Measurements from ENCODE around the gene FGF19. TPM values are rescaled to one million over a fixed set of nuclear protein-coding genes. Genes with fewer than 3 reads are reported as not detected.

FGF19 gene
- total RNA-seq, 1 donor from 2014 or later, result not detected

DNA sequence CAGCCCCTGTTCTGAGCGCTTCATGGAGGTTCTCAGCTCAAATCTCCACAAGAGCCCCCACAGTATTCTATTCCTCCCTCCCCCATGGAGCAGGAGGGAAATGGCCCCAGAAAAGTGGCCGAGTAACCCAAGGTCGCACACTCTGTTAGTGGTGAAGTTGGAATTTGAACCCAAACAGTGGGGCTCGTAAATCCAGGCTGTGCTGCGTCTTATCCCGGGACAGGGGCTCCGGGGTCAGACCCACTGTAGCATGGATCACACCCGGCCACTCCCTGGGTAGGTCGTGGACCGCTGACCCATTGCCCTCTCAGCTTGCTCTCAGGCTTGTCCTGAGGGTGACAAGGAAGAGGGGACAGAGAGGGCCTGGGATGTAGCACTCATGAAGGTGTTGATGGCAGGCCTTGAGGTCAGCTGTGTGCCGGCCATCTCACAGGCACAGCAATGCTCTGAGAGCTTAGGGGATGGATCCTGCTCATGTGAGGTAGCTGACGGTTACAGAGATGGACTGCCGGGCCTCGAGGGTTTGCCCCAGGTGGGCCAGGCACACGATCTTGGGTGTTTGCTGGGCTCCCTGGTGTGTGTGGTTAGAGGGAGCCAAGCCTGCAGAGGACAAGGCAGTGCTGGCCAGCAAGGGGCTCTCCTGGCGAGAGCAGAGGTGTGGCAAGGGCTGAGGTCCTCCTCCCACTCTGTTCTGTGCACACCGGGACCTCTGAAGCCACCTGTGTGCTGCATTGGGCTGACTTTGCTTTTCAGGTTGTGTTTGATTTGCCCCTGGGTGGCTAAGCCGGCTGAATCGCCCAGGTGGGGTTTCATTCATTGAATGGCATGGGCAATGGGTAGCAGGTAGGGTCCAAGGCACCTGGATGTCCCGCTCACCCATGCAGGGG, 2.3 kb upstream of the FGF19 start:
- Mint-ChIP-seq H3K36me3 (ENCODE audit: low read depth) (no peaks in the 10 kb centered on the region), H3K27me3 (peaks cover 55% of the 10 kb centered on the region), H3K9me3 (no peaks in the 10 kb centered on the region), H3K4me3 (no peak overlapping the region), H3K27ac (no peak overlapping the region), H3K4me1 (peaks cover 14% of the 10 kb centered on the region)
- ATAC-seq (ENCODE audit: low read depth) (no peak), DNase-seq (no peak)
- TF ChIP-seq, protein P1, sequence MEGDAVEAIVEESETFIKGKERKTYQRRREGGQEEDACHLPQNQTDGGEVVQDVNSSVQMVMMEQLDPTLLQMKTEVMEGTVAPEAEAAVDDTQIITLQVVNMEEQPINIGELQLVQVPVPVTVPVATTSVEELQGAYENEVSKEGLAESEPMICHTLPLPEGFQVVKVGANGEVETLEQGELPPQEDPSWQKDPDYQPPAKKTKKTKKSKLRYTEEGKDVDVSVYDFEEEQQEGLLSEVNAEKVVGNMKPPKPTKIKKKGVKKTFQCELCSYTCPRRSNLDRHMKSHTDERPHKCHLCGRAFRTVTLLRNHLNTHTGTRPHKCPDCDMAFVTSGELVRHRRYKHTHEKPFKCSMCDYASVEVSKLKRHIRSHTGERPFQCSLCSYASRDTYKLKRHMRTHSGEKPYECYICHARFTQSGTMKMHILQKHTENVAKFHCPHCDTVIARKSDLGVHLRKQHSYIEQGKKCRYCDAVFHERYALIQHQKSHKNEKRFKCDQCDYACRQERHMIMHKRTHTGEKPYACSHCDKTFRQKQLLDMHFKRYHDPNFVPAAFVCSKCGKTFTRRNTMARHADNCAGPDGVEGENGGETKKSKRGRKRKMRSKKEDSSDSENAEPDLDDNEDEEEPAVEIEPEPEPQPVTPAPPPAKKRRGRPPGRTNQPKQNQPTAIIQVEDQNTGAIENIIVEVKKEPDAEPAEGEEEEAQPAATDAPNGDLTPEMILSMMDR (IDR thresholded peaks at IDR 0.05), result no peak
- POLR2A ChIA-PET, result no interaction called here
- intact Hi-C loops (cut with micrococcal nuclease), result no loop called here
- CTCF ChIA-PET, result no interaction called here

DNA sequence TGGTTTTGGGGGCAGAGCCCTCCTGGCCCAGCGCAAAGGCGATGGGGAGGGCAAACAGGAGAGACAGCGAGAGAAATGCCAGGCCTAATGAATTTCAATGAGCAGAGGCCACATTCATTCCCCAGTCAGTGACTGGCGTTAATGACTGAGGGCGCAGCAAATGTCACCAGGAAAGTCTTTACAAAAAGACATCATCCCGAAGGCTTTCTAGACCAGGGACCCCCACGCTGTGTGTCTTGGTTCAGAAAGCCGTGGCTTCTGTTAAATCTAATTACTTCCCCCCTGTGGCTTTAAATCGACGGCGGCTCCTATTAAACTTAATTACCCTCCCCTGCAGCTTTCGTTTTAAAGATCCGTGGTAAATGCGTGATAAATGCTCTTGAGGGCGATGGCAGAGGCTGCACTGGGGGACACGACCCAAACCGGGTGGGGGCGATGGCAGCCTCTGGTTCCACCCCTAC, 1.6 kb upstream of the FGF19 start:
- Mint-ChIP-seq H3K36me3 (ENCODE audit: low read depth) (no peaks in the 10 kb centered on the region), H3K27ac (no peak overlapping the region), H3K4me3 (no peak overlapping the region), H3K9me3 (no peaks in the 10 kb centered on the region), H3K4me1 (peaks cover 14% of the 10 kb centered on the region), H3K27me3 (peaks cover 52% of the 10 kb centered on the region)
- DNase-seq (no peak), ATAC-seq (ENCODE audit: low read depth) (no peak)
- TF ChIP-seq, protein P1 (IDR thresholded peaks at IDR 0.05), result no peak
- ChIA-PET CTCF (no interaction called here), POLR2A (no interaction called here)
- intact Hi-C loops (cut with micrococcal nuclease), result no loop called here

DNA sequence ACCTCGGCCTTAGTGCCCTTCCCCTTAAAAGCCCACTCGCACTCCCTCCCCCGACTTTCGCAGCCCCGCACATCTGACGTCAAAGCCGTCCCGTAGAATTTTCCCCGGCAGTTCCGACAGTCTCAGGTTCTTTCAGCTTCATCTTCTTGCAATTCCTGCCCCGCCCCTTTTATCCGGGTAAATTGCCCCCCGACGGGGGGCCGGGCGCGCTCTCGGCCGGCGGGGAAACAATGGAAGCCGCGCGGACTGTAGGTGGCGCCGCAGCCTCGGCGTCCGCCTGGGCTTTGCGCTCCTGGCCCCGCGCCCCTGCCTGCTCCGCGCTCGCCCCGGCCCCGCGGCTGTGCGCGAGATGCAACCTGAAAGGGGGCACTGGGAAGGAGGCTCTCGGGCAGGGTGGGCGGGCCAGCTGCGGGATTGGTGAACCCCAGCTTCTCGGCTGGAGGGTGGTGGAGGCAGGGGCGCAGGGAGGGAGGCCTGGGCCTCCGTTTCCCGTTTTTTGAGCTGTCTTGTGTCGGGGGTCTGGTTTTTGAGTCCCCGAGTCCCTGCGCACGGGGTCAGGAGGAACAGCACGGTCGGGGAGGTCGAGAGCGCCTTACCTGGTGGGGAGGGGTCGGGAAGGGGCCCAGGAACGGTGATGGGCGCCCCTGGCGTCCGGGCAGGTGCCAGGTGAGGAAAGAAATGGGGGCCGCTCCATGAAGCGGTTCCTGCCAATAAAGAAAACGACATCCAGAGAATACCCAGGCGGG, 859 bp upstream of the FGF19 start:
- ChIA-PET POLR2A (no interaction called here), CTCF (no interaction called here)
- TF ChIP-seq, protein P1 (IDR thresholded peaks at IDR 0.05), result no peak
- no peak for ATAC-seq (ENCODE audit: low read depth)
- Mint-ChIP-seq H3K27ac (no peak overlapping the region), H3K27me3 (peaks cover 51% of the 10 kb centered on the region), H3K36me3 (ENCODE audit: low read depth) (no peaks in the 10 kb centered on the region), H3K9me3 (no peaks in the 10 kb centered on the region), H3K4me1 (peaks cover 14% of the 10 kb centered on the region), H3K4me3 (peak overlapping the region; percentile 19)
- intact Hi-C loops (cut with micrococcal nuclease), result no loop called here
- DNase-seq, result no peak

DNA sequence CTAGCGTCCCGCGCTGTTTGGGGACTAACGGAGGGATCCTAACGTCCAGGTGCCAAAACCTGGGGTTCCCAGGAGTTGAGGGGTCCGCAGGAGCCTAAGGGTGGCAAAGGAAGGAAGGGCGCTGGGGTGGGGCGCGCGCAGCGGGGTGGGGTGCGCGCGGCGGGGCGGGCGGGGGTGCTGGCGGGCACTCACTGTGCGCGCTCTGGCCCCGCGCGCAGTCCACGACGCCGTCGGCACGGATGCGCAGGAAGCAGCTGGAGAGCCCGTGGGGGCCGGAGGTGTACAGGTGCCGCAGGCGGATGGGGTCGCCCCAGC, 412 bp downstream of the FGF19 start:
- ChIA-PET CTCF (no interaction called here), POLR2A (no interaction called here)
- ATAC-seq (ENCODE audit: low read depth) (no peak), DNase-seq (no peak)
- Mint-ChIP-seq H3K4me1 (peaks cover 25% of the 10 kb centered on the region), H3K27me3 (peaks cover 42% of the 10 kb centered on the region), H3K27ac (no peak overlapping the region), H3K9me3 (no peaks in the 10 kb centered on the region), H3K36me3 (ENCODE audit: low read depth) (no peaks in the 10 kb centered on the region), H3K4me3 (no peak overlapping the region)
- intact Hi-C loops (cut with micrococcal nuclease), result no loop called here
- TF ChIP-seq, protein P1 (IDR thresholded peaks at IDR 0.05), result no peak

DNA sequence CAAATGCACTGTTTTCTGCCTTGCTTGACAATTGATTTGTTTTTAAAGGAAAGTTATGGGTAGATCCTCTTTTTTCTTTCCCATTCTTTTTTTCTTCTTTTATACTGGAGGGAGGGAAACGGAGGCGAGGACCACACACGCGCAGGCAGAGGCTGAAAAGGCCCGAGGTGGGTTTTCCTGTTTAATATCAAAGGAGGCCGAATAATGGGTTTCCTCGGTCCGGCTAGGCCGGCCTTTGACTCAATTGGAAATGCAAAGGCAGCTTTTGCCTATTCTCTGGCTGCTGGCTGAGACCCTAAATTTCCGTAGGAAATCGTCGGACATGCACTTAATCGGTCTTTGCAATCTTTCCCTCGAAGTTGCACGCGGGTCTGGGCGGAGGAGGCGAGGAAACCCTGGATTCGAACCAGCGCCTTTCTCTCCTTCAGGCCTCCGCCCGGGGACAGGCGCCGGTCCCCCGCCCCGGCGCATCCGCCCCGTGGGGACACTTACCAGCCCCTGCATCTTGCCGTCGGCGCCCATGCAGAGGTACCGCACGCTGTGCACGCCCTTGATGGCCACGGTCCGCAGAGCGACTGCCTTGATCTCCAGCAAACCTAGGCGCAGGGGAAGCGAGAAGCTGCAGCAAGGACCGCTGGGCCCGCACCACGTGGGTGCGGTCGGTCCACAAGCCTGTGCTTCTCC, 911 bp downstream of the FGF19 start:
- Mint-ChIP-seq H3K4me3 (no peak overlapping the region), H3K9me3 (no peaks in the 10 kb centered on the region), H3K27me3 (peaks cover 42% of the 10 kb centered on the region), H3K36me3 (ENCODE audit: low read depth) (no peaks in the 10 kb centered on the region), H3K4me1 (peaks cover 25% of the 10 kb centered on the region), H3K27ac (no peak overlapping the region)
- no peak for ATAC-seq (ENCODE audit: low read depth)
- no peak for DNase-seq
- intact Hi-C loops (cut with micrococcal nuclease), result no loop called here
- TF ChIP-seq, protein P1 (IDR thresholded peaks at IDR 0.05), result no peak
- CTCF ChIA-PET, result no interaction called here
- POLR2A ChIA-PET, result no interaction called here

Data from activated B cell treated with CpG ODN at 0.5 μM for 24 hours (primary cell).